ENCODE measurements around the gene TEX26.

TEX26 gene

DNA sequence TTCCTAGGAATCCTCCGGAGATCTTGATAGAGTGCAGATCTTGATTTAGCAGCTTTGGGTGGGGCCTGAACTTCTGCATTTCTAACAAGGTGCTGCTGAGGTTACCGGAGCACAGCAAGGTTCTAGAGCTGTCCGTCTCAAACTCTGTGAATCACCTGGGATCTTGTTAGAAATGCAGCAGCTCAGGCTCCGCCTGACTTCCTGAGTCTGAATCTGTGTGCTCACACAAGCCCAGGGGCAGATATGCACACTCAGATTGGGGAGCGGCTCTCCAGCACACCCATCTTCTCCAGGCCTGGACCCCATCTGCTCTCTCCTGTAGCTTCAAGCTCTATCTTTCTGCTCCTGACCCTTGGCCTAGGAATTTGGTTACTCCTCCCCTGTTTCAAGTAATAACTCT is 3.5 kb upstream of the TEX26 start:
- H3K4me3 Mint-ChIP-seq: no peak overlapping the region
- H3K36me3 Mint-ChIP-seq: no peaks in the 10 kb centered on the region
- DNase-seq: no peak
- peaks cover 0 to 2% of the 10 kb centered on the region in 2 donors for H3K4me1 Mint-ChIP-seq
- peaks cover 36 to 61% of the 10 kb centered on the region in 2 donors for H3K27me3 Mint-ChIP-seq
- no peaks in the 10 kb centered on the region for H3K9me3 Mint-ChIP-seq
- H3K27ac Mint-ChIP-seq: no peak overlapping the region
- no peak for ATAC-seq (replicated peaks)

DNA sequence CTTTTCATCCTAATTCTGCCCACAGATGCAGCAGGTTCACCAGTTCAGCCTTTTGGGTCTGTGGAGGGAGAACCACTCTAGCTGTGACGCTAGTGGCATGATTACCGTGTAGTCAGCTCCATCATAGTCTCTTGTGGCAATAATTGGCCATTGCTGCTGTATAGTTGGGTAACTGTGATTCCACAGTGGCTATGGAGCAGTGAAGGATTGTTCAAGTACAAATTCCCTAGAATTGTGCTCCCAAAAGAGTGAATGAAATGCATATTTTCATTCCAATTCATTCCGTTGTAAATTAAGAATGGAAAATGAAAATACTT is 856 bp downstream of the TEX26 start:
- H3K9me3 Mint-ChIP-seq: peaks cover 6 to 12% of the 10 kb centered on the region in 2 donors
- no peaks in the 10 kb centered on the region for H3K36me3 Mint-ChIP-seq
- H3K4me3 Mint-ChIP-seq: no peak overlapping the region
- ATAC-seq (replicated peaks): no peak
- H3K4me1 Mint-ChIP-seq: peaks cover 0 to 2% of the 10 kb centered on the region in 2 donors
- DNase-seq: no peak
- H3K27ac Mint-ChIP-seq: no peak overlapping the region
- H3K27me3 Mint-ChIP-seq: peaks cover 33 to 65% of the 10 kb centered on the region in 2 donors

DNA sequence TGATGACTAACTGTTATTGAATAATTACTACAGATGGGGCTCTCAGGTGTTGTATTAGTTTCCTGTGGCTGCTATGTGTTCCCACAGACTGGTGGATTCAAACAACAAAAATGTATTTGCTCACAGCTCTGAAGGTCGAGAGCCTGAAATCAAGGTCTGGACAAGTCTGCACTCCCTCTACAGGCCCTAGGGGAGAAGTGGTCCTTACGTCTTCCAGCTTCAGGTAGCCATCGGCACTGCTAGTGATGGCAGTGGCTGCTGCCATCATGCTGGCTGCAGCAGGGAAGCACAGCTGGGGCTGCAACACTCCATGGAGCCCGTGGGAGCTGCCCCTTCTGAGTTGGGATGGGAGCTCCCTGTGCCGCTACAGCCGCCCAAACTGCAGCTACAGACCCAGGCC is 1.9 kb downstream of the TEX26 start:
- no peak for DNase-seq
- Mint-ChIP-seq H3K4me3 (no peak overlapping the region), H3K9me3 (peaks cover 6 to 12% of the 10 kb centered on the region in 2 donors), H3K4me1 (peaks cover 0 to 2% of the 10 kb centered on the region in 2 donors), H3K36me3 (no peaks in the 10 kb centered on the region), H3K27ac (no peak overlapping the region), H3K27me3 (peaks cover 30 to 56% of the 10 kb centered on the region in 2 donors)
- ATAC-seq (replicated peaks): no peak

DNA sequence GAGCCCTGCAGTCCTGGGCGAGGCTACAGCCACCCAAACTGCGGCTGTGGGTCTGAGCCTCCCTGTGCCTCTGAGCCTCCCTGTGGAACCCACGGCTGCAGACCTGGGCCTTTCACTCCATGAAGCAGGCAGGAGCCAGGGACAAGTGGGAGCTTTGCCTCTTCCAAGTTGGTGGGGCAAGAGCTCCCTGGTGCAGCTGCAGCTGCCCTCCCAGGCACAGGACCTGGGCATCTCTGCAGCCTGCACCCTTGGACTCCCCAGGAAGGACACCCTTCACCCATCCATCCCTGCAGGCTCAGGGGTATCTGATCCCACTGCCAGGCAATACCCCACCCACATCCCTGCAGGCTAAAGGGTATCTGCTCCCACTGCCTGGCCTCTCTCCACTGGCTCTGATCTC is 2.3 kb downstream of the TEX26 start:
- H3K27me3 Mint-ChIP-seq: peaks cover 26 to 52% of the 10 kb centered on the region in 2 donors
- H3K4me1 Mint-ChIP-seq: peaks cover 0 to 2% of the 10 kb centered on the region in 2 donors
- H3K9me3 Mint-ChIP-seq: peaks cover 6 to 12% of the 10 kb centered on the region in 2 donors
- no peak overlapping the region for H3K4me3 Mint-ChIP-seq
- H3K27ac Mint-ChIP-seq: no peak overlapping the region
- no peaks in the 10 kb centered on the region for H3K36me3 Mint-ChIP-seq
- DNase-seq (no peak), ATAC-seq (replicated peaks) (no peak)

DNA sequence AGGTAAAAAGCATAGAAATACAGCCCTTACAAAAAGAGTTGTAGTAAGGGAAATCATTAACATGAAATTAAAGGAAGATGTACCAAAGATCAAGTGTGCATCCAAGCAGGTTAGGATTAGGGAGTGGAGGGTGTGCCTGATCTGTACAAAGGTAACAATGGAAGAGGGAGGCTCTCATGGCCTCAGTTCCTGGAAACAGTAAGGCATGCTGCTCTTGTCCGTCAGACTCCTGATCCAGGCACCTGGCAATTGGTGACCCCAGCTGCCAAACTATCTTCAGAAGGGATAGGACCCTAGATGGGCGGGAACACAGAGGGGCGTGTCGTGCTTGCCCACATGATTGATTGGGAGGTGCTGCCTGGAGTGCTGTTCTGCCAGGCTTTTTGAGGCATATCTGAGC is 4.5 kb downstream of the TEX26 start:
- H3K4me1 Mint-ChIP-seq: peaks cover 0 to 2% of the 10 kb centered on the region in 2 donors
- peaks cover 6 to 12% of the 10 kb centered on the region in 2 donors for H3K9me3 Mint-ChIP-seq
- H3K27ac Mint-ChIP-seq: no peak overlapping the region
- no peak for DNase-seq
- no peaks in the 10 kb centered on the region for H3K36me3 Mint-ChIP-seq
- H3K4me3 Mint-ChIP-seq: no peak overlapping the region
- no peak for ATAC-seq (replicated peaks)
- peaks cover 15 to 40% of the 10 kb centered on the region in 2 donors for H3K27me3 Mint-ChIP-seq

DNA sequence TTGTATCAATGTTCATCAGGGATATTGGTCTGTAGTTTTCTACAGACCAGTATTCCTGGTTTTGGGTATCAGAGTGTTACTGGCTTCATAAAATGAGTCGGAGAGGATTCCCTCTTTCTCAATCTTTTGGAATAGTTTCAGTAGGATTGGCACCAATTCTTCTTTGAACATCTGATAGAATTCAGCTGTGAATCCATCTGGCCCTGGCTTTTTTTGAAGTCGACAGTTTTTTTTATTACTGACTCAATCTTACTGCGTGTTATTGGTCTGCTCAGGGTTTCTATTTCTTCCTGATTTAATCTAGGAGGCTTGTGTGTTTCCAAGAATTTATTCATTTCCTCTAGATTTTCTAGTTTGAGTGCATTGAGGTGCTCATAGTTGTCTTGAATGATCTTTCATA is 11.4 kb downstream of the TEX26 start:
- ATAC-seq (replicated peaks): no peak
- Mint-ChIP-seq H3K27ac (no peak overlapping the region), H3K4me3 (no peak overlapping the region), H3K9me3 (peaks cover 5 to 9% of the 10 kb centered on the region in 2 donors), H3K36me3 (peaks cover 0 to 2% of the 10 kb centered on the region in 2 donors), H3K27me3 (peaks cover 19 to 36% of the 10 kb centered on the region in 2 donors), H3K4me1 (no peaks in the 10 kb centered on the region)
- no peak for DNase-seq

DNA sequence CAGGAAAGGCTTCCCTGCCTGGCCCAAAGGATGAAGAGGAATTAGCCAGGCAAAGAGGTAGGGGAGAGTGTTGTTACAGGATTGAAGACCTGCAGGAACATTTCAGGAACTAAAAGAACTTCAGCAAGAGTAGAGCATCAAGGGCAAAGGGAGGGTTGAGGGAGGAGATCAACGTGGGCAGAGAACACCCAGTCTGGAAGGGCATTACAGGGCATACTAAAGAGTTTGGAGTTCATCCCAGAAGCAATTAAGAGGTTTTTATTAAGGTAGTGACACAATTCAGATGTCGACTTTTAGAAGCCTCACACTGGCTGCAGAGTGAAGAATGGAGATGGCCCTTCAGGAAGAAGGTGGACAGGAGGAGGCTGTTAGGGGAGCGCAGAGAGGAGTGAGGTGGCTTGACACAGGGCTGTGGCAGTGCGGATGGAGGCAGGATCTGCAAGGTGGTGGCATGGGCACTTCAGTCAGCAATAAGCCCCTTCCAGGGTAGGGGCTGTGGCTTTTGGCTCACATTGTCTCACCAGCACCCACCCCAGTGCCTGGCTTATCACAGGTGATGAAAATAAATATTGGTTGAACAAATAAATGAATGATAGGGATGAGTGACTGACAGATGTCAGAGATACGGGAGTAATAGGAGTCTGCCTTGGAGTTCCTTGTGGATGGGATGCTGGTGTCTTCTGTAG is 24.9 kb downstream of the TEX26 start:
- no peak for ATAC-seq (replicated peaks)
- Mint-ChIP-seq H3K4me3 (no peak overlapping the region), H3K9me3 (peaks cover 15 to 18% of the 10 kb centered on the region in 2 donors), H3K36me3 (peaks cover 0 to 3% of the 10 kb centered on the region in 2 donors), H3K4me1 (no peaks in the 10 kb centered on the region), H3K27ac (no peak overlapping the region), H3K27me3 (peaks cover 27 to 37% of the 10 kb centered on the region in 2 donors)
- DNase-seq: no peak

DNA sequence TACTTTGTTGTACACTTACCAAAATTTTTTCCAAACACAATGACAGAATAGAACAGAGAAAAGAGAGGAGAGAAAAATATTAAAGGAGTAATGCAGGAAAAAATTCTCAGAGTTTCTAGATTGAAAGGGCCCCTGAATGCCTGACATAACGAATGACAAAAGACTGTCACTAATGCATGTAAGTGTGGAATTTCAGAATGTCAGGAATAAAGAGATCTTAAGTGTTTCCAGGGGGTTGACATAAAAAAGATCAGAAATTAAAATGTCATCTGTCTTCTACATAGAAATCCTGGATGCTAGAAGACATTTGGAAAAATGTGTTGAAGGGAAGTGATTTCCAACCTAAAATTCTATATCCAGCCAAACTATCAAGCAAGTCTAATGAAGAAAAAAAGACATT is 27.2 kb downstream of the TEX26 start:
- Mint-ChIP-seq H3K4me1 (no peaks in the 10 kb centered on the region), H3K36me3 (peaks cover 0 to 3% of the 10 kb centered on the region in 2 donors), H3K9me3 (peaks cover 15 to 18% of the 10 kb centered on the region in 2 donors), H3K27ac (no peak overlapping the region), H3K27me3 (peaks cover 24 to 38% of the 10 kb centered on the region in 2 donors), H3K4me3 (no peak overlapping the region)
- no peak for DNase-seq
- ATAC-seq (replicated peaks): no peak

DNA sequence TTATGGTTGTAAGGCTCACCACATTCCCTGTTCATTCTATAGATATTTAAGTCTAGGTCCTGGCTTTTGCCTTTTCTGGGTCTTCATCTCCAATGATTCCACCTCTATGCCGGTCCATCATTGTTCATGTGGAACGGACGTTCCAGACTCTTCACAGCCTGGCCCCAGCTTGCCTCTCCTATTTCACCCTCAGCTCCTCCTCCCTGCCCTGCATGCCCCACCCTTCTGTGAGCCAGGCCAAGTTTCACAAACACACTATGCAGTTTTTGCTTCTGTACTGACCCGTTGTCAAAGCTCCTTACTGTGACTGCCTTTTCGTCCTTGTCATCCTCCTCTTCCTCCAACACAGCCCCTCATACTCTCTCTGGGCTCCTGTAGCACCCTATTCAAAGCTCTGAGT is 31.3 kb downstream of the TEX26 start:
- Mint-ChIP-seq H3K4me1 (no peaks in the 10 kb centered on the region), H3K36me3 (peaks cover 0 to 3% of the 10 kb centered on the region in 2 donors), H3K27ac (no peak overlapping the region), H3K9me3 (peaks cover 8 to 14% of the 10 kb centered on the region in 2 donors), H3K4me3 (no peak overlapping the region), H3K27me3 (peaks cover 15 to 34% of the 10 kb centered on the region in 2 donors)
- ATAC-seq (replicated peaks) (no peak), DNase-seq (no peak)

DNA sequence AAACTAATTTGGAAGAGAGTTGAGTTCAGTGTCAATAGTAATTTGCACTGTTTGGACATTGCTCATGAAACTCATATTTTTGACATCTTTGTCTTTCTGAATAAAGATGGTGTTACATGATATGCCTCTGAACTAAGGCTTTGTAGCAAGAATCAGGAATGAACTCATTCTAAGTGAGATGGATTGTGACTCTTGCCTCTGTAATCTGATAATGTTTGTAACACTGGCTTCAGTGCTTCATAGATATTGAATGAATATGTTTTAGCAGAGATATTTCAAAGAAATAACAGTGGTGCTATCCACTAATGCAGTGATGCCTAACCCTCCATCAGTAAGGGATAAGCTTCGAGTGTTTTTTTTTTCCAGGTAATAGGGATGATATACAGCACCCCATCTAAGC is 32.9 kb downstream of the TEX26 start:
- no peak overlapping the region for H3K27ac Mint-ChIP-seq
- peaks cover 23 to 41% of the 10 kb centered on the region in 2 donors for H3K27me3 Mint-ChIP-seq
- no peaks in the 10 kb centered on the region for H3K36me3 Mint-ChIP-seq
- H3K4me1 Mint-ChIP-seq: no peaks in the 10 kb centered on the region
- H3K9me3 Mint-ChIP-seq: peaks cover 3 to 6% of the 10 kb centered on the region in 2 donors
- no peak overlapping the region for H3K4me3 Mint-ChIP-seq
- DNase-seq (no peak), ATAC-seq (replicated peaks) (no peak)

DNA sequence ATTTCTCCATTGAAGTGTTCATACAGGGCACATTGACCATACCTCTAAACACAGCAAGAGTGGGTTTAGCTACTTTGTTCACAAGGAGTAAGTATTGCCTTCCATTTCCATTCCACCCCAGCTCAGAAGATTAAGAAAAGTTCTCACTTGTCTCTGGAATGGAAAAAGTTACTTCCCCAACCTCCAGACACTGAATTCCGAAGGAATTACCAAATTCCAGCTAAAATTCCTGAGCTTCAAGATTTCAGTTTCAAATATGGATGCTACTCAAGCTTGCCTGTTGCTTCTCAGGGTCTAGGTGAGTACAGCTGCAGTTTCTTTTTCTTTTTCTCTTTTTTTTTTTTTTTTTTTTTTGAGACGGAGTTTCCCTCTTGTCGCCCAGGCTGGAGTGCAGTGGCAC is 33.6 kb downstream of the TEX26 start:
- H3K36me3 Mint-ChIP-seq: no peaks in the 10 kb centered on the region
- H3K9me3 Mint-ChIP-seq: peaks cover 1 to 6% of the 10 kb centered on the region in 2 donors
- peaks cover 25 to 46% of the 10 kb centered on the region in 2 donors for H3K27me3 Mint-ChIP-seq
- H3K4me1 Mint-ChIP-seq: no peaks in the 10 kb centered on the region
- no peak overlapping the region for H3K4me3 Mint-ChIP-seq
- no peak overlapping the region for H3K27ac Mint-ChIP-seq
- DNase-seq (no peak), ATAC-seq (replicated peaks) (no peak)

DNA sequence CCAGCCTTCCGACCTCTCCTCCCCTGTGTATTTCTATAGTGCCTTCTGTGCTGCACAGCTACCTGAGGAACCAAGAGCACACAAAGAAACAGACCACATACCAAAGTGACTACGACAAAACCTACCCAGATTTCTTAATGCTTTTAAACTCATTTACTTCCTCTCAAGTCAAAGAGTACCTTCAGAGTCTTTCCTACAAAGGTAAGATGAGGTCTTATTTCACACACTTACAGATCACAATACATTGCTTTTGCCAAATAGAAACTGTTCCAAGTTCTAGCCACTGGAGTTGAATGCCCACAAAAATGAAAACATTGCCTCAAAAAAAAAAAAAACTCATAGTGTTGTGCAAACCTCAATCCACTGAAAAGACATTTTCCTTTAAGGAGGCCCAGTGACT is 36.4 kb downstream of the TEX26 start:
- no peaks in the 10 kb centered on the region for H3K36me3 Mint-ChIP-seq
- no peaks in the 10 kb centered on the region for H3K9me3 Mint-ChIP-seq
- H3K27me3 Mint-ChIP-seq: peaks cover 23 to 41% of the 10 kb centered on the region in 2 donors
- ATAC-seq (replicated peaks) (no peak), DNase-seq (no peak)
- H3K4me1 Mint-ChIP-seq: no peaks in the 10 kb centered on the region
- no peak overlapping the region for H3K27ac Mint-ChIP-seq
- no peak overlapping the region for H3K4me3 Mint-ChIP-seq

DNA sequence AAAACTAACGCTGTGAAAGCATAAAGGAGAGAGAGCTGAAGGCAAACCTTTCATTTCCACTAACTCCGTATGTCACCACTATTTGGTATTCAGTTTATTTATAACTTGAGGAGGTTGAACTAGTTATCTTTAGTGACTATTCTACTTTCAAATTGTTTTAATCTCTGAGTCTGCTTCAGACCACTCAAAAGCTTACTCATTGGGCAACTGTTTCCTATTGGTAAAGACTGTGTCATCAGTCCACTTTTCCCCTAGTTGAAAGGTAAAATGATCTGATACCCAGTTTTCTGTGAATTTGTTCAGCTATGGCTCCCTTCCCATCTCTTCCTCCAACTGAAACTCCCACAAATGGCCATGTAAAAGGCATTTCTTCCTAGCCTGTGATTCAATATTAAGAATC is 39.1 kb downstream of the TEX26 start:
- H3K36me3 Mint-ChIP-seq: no peaks in the 10 kb centered on the region
- no peak overlapping the region for H3K27ac Mint-ChIP-seq
- H3K27me3 Mint-ChIP-seq: peaks cover 32 to 46% of the 10 kb centered on the region in 2 donors
- H3K4me3 Mint-ChIP-seq: no peak overlapping the region
- no peaks in the 10 kb centered on the region for H3K4me1 Mint-ChIP-seq
- no peaks in the 10 kb centered on the region for H3K9me3 Mint-ChIP-seq
- ATAC-seq (replicated peaks): no peak
- no peak for DNase-seq

DNA sequence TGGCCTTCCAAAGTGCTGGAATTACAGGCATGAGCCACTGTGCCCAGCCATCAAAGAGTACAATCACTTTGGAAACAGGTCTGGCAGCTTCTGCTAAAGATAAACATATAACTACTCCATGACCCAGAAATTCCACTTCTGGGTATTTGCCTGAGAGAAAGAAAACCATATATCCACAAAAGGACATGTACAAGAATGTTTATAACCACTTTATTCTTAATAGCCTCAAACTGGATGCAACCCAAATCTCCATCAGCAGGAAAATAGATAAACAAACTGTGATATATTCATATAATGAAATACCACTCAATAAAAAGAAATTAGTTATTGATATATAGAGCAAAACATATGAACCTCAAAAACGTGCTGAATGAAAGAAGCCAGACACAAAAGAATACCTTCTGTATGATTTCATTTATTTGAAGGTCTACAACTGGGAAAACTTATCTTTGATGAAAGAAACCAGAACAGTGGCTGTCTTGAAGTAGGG is 40.5 kb downstream of the TEX26 start:
- no peak overlapping the region for H3K27ac Mint-ChIP-seq
- H3K36me3 Mint-ChIP-seq: no peaks in the 10 kb centered on the region
- no peak for ATAC-seq (replicated peaks)
- H3K4me3 Mint-ChIP-seq: no peak overlapping the region
- peaks cover 0 to 2% of the 10 kb centered on the region in 2 donors for H3K4me1 Mint-ChIP-seq
- peaks cover 39 to 51% of the 10 kb centered on the region in 2 donors for H3K27me3 Mint-ChIP-seq
- DNase-seq: no peak
- H3K9me3 Mint-ChIP-seq: no peaks in the 10 kb centered on the region

DNA sequence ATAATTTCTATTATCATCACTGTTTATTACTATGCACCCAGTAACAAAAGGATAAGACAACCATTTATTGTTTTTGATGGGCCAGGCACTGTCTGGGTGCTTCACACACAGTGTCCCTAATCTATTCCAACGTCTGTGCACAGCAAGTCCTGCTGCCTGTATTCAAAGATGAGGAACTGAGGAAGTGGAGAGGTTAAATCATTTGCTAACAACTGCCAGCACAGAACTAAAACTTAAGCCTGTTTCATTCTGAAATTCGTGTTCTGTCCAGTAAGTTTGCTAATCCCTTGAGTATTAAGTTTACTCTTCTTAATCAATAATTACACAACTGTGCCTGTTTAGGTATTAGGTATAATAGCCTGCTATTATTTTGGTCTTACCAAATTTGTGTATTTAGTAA is 41.9 kb downstream of the TEX26 start:
- Mint-ChIP-seq H3K27ac (no peak overlapping the region), H3K4me1 (peaks cover 0 to 2% of the 10 kb centered on the region in 2 donors), H3K9me3 (no peaks in the 10 kb centered on the region), H3K36me3 (no peaks in the 10 kb centered on the region), H3K4me3 (no peak overlapping the region), H3K27me3 (peaks cover 41 to 44% of the 10 kb centered on the region in 2 donors)
- DNase-seq (no peak), ATAC-seq (replicated peaks) (peak in 1 of 2 donors; percentile 7)
